GM12878 (cell line): ENCODE data around the gene TDP2. TPM values are rescaled to one million over a fixed set of nuclear protein-coding genes. Genes with fewer than 3 reads are reported as not detected.

Experiments
- ATAC-seq: fragments of 200-7000 bp; cut with Tn5 transposase; 3 replicates; pipeline ENCODE4 v1.9.1; 2020; ENCODE audit warnings: mild to moderate bottlenecking, moderate library complexity
- BruUV-seq: library from RNA; stranded (reverse); fragments of 400-500 nt; replicated peaks from 2 replicates; lab custom pipeline; 2021; lab: Mats Ljungman, UMichigan
- CTCF ChIA-PET: fragments of 300-600 bp; sonication (Branson Sonifier 250); formaldehyde crosslinking; extraction: SDS; loops from one replicate; lab custom pipeline; 2021; ENCODE audit warnings: inconsistent platforms; lab: Yijun Ruan, JAX
- POLR2A ChIA-PET: fragments of 350-600 bp; formaldehyde crosslinking; extraction: SDS; loops from one replicate; lab custom pipeline; 2021; ENCODE audit warnings: inconsistent platforms; lab: Charles Lee
- RAD21 ChIA-PET: fragments of 300-600 bp; sonication (Branson Sonifier 250); formaldehyde crosslinking; loops from one replicate; lab custom pipeline; 2023; ENCODE audit warnings: antibody characterized with exemption; ENCODE audit not compliant: unreplicated experiment; lab: Charles Lee
- SMC1A ChIA-PET: fragments of 300-600 bp; sonication (Branson Sonifier 250); formaldehyde crosslinking; loops from one replicate; lab custom pipeline; 2023; ENCODE audit not compliant: unreplicated experiment, uncharacterized antibody; lab: Charles Lee
- DNase-seq: peaks from one replicate; pipeline ENCODE4 v3.0.0-alpha.2; 2011; ENCODE audit warnings: low read depth, low spot score
- FAIRE-seq: peaks from 3 replicates; lab custom pipeline; 2011; peaks lifted over from hg19 to GRCh38; lab: Jason Lieb, UNC
- H2AFZ ChIP-seq: 2 replicates; pipeline ENCODE4 v1.6.0; 2011; ENCODE audit warnings: low read depth, low read length, control low read depth; ENCODE audit not compliant: control insufficient read depth
- H3K27ac ChIP-seq: 2 replicates; pipeline ENCODE4 v1.5.1; 2011; ENCODE audit warnings: control low read depth; ENCODE audit not compliant: control insufficient read depth, insufficient read depth
- H3K27me3 ChIP-seq, 2 experiments: replicated peaks in 1 of 2; 2 replicates each; pipeline versions ENCODE4 v1.6.0 to v1.6.1; 2011; ENCODE audit warnings: low read length in 1 of 2; ENCODE audit not compliant: control insufficient read depth in 2 of 2, insufficient read depth in 2 of 2
- H3K36me3 ChIP-seq, 2 experiments: 2 replicates each; pipeline ENCODE4 v1.5.1; 2011; ENCODE audit warnings: low read length in 1 of 2; ENCODE audit not compliant: control insufficient read depth in 2 of 2, insufficient read depth in 2 of 2
- H3K4me1 ChIP-seq: 2 replicates; pipeline ENCODE4 v1.6.1; 2011; ENCODE audit warnings: mild to moderate bottlenecking, low read length, moderate library complexity, mixed read lengths; ENCODE audit not compliant: control insufficient read depth, insufficient read depth
- H3K4me2 ChIP-seq: 2 replicates; pipeline ENCODE4 v1.6.0; 2011; ENCODE audit warnings: control low read depth; ENCODE audit not compliant: control insufficient read depth, insufficient read depth
- H3K4me3 ChIP-seq: fragments of 200-600 bp; sonication (generic); 2 replicates; pipeline ENCODE4 v1.5.1; 2016
- H3K79me2 ChIP-seq: 2 replicates; pipeline ENCODE4 v1.6.0; 2011; ENCODE audit warnings: low read length; ENCODE audit not compliant: control insufficient read depth, insufficient read depth
- H3K9ac ChIP-seq: 2 replicates; pipeline ENCODE4 v1.8.0; 2011; ENCODE audit warnings: low read length, control low read depth, mixed read lengths; ENCODE audit not compliant: control insufficient read depth, insufficient read depth
- H3K9me3 ChIP-seq: replicated peaks from 3 replicates; pipeline ENCODE4 v1.5.1; 2011; ENCODE audit warnings: mild to moderate bottlenecking, low read length; ENCODE audit not compliant: control insufficient read depth, insufficient read depth
- H4K20me1 ChIP-seq: 2 replicates; pipeline ENCODE4 v1.6.0; 2011; ENCODE audit not compliant: control insufficient read depth, insufficient read depth
- MTA3 ChIP-seq: IDR thresholded peaks from 2 replicates; pipeline ENCODE4 v1.6.1; 2012; ENCODE audit warnings: low read length, inconsistent platforms, borderline replicate concordance
- TARDBP ChIP-seq: IDR thresholded peaks from 2 replicates; pipeline ENCODE4 v1.6.1; 2016; ENCODE audit warnings: borderline replicate concordance
- WGBS: methylation state at CpG from one replicate; pipeline ENCODE4 v1.1.6; 2016; ENCODE audit warnings: low lambda C conversion rate; ENCODE audit not compliant: insufficient replicate concordance, insufficient coverage; ENCODE audit errors: missing lambda C conversion rate; 5-methylcytosine and 5-hydroxymethylcytosine counted together
- in situ Hi-C: fragments of 300-500 bp; cut with MboI; formaldehyde crosslinking; loops from 9 replicates; pipeline ENCODE4 v1.14.3; 2018; ENCODE audit warnings: mixed read lengths
- intact Hi-C: fragments of 100-400 bp; cut with micrococcal nuclease; formaldehyde crosslinking; loops from one replicate; pipeline ENCODE4 v1.14.2; 2022; ENCODE audit not compliant: unreplicated experiment
- polyA plus RNA-seq, 11 experiments: library from polyadenylated mRNA; depleted of rRNA in 4 of 11; unstranded in 6 of 11; stranded (reverse) in 5 of 11; fragments of >200 nt; fragmentation: Nextera tagmentation in 4 of 11; fragmentation: Illumina TruSeq in 1 of 11; extraction: Ambion mirVana in 4 of 11; extraction: Trizol in 1 of 11; gene quantifications; 1 replicate in 1 of 11; 2 replicates in 10 of 11; pipeline versions ENCODE4 v1.2.1 to v1.2.3, GENCODE V29; 2011 to 2016; ENCODE audit warnings: inconsistent platforms in 2 of 11, missing spikeins in 2 of 11, low read depth in 1 of 11
- total RNA-seq, 4 experiments: library from RNA; depleted of rRNA in 3 of 4; stranded (reverse); fragments of >200 nt in 3 of 4; fragmentation: Illumina TruSeq in 1 of 4; extraction: Trizol in 1 of 4; gene quantifications; 2 replicates each; pipeline versions ENCODE4 v1.2.1 to v1.2.3, GENCODE V29; 2013 to 2021
- TF ChIP-seq, protein P1 (sequence below): IDR thresholded peaks from 2 replicates; pipeline ENCODE4 v1.6.1; 2011; ENCODE audit warnings: mild to moderate bottlenecking, low read depth, low read length, moderate library complexity; ENCODE audit not compliant: insufficient replicate concordance

TDP2 gene
- total and polyA plus RNA-seq, 10 of the 15 experiments (the other 5 are each of a cell fraction or from before 2014, with no cell fraction given): 24.4 to 53.3 (median 38.8) TPM

DNA sequence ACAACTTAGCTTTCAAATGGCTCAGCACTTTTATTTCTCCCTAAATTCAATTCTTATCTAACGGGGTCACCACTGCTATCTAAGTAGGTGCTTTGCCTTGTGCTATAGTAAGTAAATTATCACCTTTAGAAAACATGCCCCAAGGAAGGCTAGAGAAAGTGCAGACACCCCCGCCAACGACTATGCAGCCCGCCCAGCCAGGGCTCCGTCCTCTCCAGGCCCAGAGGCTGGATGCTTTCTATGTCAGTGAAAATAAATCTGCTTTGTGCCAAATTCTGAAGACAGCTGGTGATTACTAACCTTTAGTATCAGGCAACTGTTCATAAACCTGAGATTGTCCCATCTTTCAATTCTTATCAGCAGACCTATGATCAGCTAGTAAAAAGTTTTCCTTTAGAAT lies 35.0 kb downstream of the TDP2 start:
- Histone ChIP-seq H3K4me3 (no peak overlapping the region), H3K4me2 (no peak overlapping the region), H3K27me3 (0 out of 4 replicates have a peak, but pooled peaks cover 0 to 4% of the 10 kb centered on the region in 2 experiments), H3K27ac (no peak overlapping the region), H2AFZ (no peak overlapping the region), H4K20me1 (no peaks in the 10 kb centered on the region), H3K4me1 (no peaks in the 10 kb centered on the region), H3K79me2 (no peaks in the 10 kb centered on the region), H3K9ac (no peak overlapping the region), H3K9me3 (no peaks in the 10 kb centered on the region), H3K36me3 (no peaks in the 10 kb centered on the region)
- BruUV-seq: no TSS peak
- FAIRE-seq: no peak
- intact Hi-C loops: no loop called here
- CTCF ChIA-PET: no interaction called here
- ATAC-seq: no peak
- no peak for TF ChIP-seq TARDBP
- in situ Hi-C loops: no loop called here
- DNase-seq: no peak
- RAD21 ChIA-PET: no interaction called here
- SMC1A ChIA-PET: no interaction called here
- POLR2A ChIA-PET: no interaction called here
- 55% methylated on average over 5 of the region's 5 CpGs for WGBS

DNA sequence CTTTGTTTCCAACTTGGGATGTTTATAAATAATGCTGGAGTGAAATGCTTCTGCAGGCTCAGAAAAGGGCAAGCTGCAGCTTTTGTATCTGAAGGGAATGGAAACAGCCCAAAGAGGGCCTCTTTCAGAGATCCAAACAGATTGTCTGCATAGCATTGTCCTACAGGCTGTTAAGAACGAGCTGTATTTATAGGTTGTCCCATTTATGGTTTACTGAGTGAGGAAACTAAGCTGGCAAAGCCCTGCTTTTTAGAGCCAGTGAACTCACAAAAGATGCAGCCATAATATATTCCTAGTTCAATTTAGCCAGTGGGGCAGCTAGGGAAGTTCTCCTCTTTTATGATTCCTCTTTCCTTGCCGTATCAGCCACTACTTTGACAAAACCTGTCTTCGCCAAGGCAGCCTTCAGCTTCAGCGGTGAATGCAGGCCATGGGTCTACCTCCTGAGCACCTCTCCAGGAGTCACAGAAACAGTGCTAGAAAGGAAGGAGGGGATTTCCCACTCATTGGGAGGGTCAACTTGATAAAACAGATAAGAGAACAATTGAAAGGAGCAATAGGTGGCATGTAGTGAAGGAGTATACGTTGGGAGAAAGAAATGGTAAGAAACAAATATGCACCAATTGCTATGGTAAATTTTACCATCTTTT lies 35.7 kb downstream of the TDP2 start:
- POLR2A ChIA-PET: no interaction called here
- no peaks in the 10 kb centered on the region for H3K36me3 ChIP-seq
- in situ Hi-C loops: no loop called here
- H3K9ac ChIP-seq: no peak overlapping the region
- SMC1A ChIA-PET: no interaction called here
- no peaks in the 10 kb centered on the region for H3K79me2 ChIP-seq
- no peak overlapping the region for H3K4me3 ChIP-seq
- intact Hi-C loops: no loop called here
- no peak overlapping the region for H2AFZ ChIP-seq
- H3K9me3 ChIP-seq: no peaks in the 10 kb centered on the region
- no peak for FAIRE-seq
- no peak for TF ChIP-seq MTA3
- TF ChIP-seq, protein P1, sequence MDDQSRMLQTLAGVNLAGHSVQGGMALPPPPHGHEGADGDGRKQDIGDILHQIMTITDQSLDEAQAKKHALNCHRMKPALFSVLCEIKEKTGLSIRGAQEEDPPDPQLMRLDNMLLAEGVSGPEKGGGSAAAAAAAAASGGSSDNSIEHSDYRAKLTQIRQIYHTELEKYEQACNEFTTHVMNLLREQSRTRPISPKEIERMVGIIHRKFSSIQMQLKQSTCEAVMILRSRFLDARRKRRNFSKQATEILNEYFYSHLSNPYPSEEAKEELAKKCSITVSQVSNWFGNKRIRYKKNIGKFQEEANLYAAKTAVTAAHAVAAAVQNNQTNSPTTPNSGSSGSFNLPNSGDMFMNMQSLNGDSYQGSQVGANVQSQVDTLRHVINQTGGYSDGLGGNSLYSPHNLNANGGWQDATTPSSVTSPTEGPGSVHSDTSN: no peak
- TF ChIP-seq, all 136 proteins: peak for 0
- RAD21 ChIA-PET: no interaction called here
- no peak overlapping the region for H3K27ac ChIP-seq
- CTCF ChIA-PET: interaction anchor here (0.8 kb wide), 1 partner anchor 49 kb away, joined by 3 read pairs; no protein-coding TSS in a partner anchor
- WGBS: 55% methylated on average over 5 of the region's 5 CpGs
- 0 out of 4 replicates have a peak, but pooled peaks cover 0 to 4% of the 10 kb centered on the region in 2 experiments for H3K27me3 ChIP-seq
- DNase-seq (no peak), ATAC-seq (no peak)
- no peaks in the 10 kb centered on the region for H4K20me1 ChIP-seq
- no peaks in the 10 kb centered on the region for H3K4me1 ChIP-seq
- no peak overlapping the region for H3K4me2 ChIP-seq
- no TSS peak for BruUV-seq
